Ascending aorta (tissue), 2 donors: ENCODE results near the gene ZNF85. TPM values are rescaled to one million over a fixed set of nuclear protein-coding genes. Genes with fewer than 3 reads are reported as not detected.
"Not testable (repeated sequence)": the region's sequence is repeated elsewhere in the genome, so short reads cannot be mapped to it uniquely, and the experiment has no call there.

Source experiments
- DNase-seq, 2 donors: peaks; one replicate each; pipeline ENCODE4 v3.0.0-alpha.2; 2019; ENCODE audit warnings: low spot score in 2 of 2
- H3K27ac ChIP-seq, 2 donors: fragments of 200-600 bp; sonication (generic); one replicate each; pipeline ENCODE4 v1.5.1; 2016 to 2017; ENCODE audit warnings: mild to moderate bottlenecking in 1 of 2
- H3K27me3 ChIP-seq: fragments of 200-600 bp; sonication (generic); one replicate; pipeline ENCODE4 v1.5.1; 2017
- H3K36me3 ChIP-seq, 2 donors: fragments of 200-600 bp; sonication (generic); one replicate each; pipeline ENCODE4 v1.5.1; 2016
- H3K4me1 ChIP-seq, 2 donors: fragments of 200-600 bp; sonication (generic); one replicate each; pipeline ENCODE4 v1.5.1; 2016 to 2017; ENCODE audit warnings: mild to moderate bottlenecking in 1 of 2
- H3K4me3 ChIP-seq, 2 donors: fragments of 200-600 bp; sonication (generic); one replicate each; pipeline ENCODE4 v1.5.1; 2016 to 2017; ENCODE audit warnings: mild to moderate bottlenecking in 1 of 2
- H3K9me3 ChIP-seq, 2 donors: fragments of 200-600 bp; sonication (generic); one replicate each; pipeline ENCODE4 v1.5.1; 2016
- CTCF ChIP-seq, 3 experiments: fragments of 200-600 bp in 2 of 3; fragments of 450-650 bp in 1 of 3; sonication (generic) in 2 of 3; IDR thresholded peaks; one replicate each; pipeline ENCODE4 v1.5.1; 2016 to 2019; ENCODE audit warnings: antibody characterized with exemption in 3 of 3, mild to moderate bottlenecking in 1 of 3, moderate library complexity in 1 of 3
- intact Hi-C: fragments of 100-400 bp; cut with DNase I; formaldehyde crosslinking; loops from one replicate; pipeline ENCODE4 v1.15.1; 2023
- total RNA-seq: library from RNA; depleted of rRNA; stranded (reverse); fragments of >200 nt; gene quantifications from one replicate; pipeline ENCODE4 v1.1.0, GENCODE V29; 2016

Gene ZNF85
- total RNA-seq, 1 donor from 2014 or later, result 0.96 TPM

GRCh38 chr19:20969898-20970297 is 46.8 kb downstream of the ZNF85 start:
- intact Hi-C loops, result no loop called here
- Histone ChIP-seq H3K27ac (no peak overlapping the region), H3K9me3 (no peaks in the 10 kb centered on the region), H3K4me1 (no peaks in the 10 kb centered on the region), H3K4me3 (no peak overlapping the region), H3K36me3 (no peaks in the 10 kb centered on the region), H3K27me3 (no peaks in the 10 kb centered on the region)
- no peak for DNase-seq
- TF ChIP-seq CTCF (IDR thresholded peaks at IDR 0.05), result no peak

GRCh38 chr19:20992788-20993187 is 69.7 kb downstream of the ZNF85 start:
- H3K9me3 ChIP-seq, H3K36me3 ChIP-seq, intact Hi-C loops, H3K27me3 ChIP-seq, H3K4me1 ChIP-seq, H3K4me3 ChIP-seq, DNase-seq, H3K27ac ChIP-seq: not testable (repeated sequence)

GRCh38 chr19:20999731-21000352 is 76.8 kb downstream of the ZNF85 start:
- DNase-seq, result peak; percentile 65 to 88
- Histone ChIP-seq H3K27me3 (no peaks in the 10 kb centered on the region), H3K36me3 (no peaks in the 10 kb centered on the region), H3K27ac (no peak overlapping the region), H3K4me1 (peaks cover 0 to 3% of the 10 kb centered on the region in 2 donors), H3K9me3 (no peaks in the 10 kb centered on the region), H3K4me3 (peak overlapping the region; percentile 56)
- intact Hi-C loops, result no loop called here
- no peak for TF ChIP-seq CTCF (IDR thresholded peaks at IDR 0.05)

Other genes with a start within 250 kb of the ZNF85 start
- gene ZNF66, start 146.9 kb upstream of the ZNF85 start, total RNA-seq, result 0.32 TPM
- 5.3 TPM for gene ZNF430, start 97.4 kb downstream of the ZNF85 start, total RNA-seq
- 10.6 TPM for gene ZNF714, start 159.0 kb downstream of the ZNF85 start, total RNA-seq
- 10.2 TPM for gene ZNF431, start 218.8 kb downstream of the ZNF85 start, total RNA-seq